Measurements from ENCODE around the gene ADM5. TPM values are rescaled to one million over a fixed set of nuclear protein-coding genes. Genes with fewer than 3 reads are reported as not detected.

The ADM5 gene
- total RNA-seq, 1 donor from 2014 or later: 0.49 TPM

DNA sequence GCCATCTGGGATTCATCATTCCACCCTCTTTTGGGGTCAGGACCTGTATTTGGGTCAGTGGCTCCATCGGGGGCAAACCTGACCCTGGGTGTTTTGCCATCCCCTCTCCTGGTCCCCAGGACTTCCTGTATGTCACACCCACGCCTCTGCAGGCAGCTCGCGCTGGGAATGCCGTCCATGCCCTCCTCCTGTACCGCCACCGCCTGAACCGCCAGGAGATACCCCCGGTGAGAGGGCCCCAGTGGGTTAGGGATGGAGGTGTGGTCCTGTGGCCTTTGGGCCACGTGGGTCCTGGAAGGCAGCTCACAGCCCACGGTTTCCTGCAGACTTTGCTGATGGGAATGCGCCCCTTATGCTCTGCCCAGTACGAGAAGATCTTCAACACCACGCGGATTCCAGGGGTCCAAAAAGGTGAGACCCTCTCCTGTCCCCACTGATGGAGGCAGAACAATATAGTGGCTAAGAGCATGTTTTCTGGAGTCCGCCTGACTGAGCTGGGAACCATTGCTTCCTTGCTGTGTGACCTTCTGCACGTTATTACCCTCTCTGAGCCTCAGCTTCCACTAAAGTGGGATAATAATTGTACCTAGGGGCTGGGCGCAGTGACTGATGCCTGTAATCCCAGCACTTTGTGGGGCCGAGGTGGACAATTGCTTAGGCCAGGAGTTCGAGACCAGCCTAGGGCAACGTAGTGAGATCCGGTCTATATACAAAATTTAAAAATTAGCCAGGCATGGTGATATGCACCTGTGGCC, 15.7 kb downstream of the ADM5 start:
- DNase-seq: no peak
- intact Hi-C loops (cut with micrococcal nuclease): no loop called here
- Histone ChIP-seq H3K27me3 (ENCODE audit: low read depth) (peaks cover 12% of the 10 kb centered on the region), H3K9me3 (replicated peaks) (no peaks in the 10 kb centered on the region), H3K27ac (replicated peaks) (no peak overlapping the region), H3K4me3 (no peak overlapping the region), H3K36me3 (no peaks in the 10 kb centered on the region), H3K4me1 (no peaks in the 10 kb centered on the region)
- TF ChIP-seq, protein P1, sequence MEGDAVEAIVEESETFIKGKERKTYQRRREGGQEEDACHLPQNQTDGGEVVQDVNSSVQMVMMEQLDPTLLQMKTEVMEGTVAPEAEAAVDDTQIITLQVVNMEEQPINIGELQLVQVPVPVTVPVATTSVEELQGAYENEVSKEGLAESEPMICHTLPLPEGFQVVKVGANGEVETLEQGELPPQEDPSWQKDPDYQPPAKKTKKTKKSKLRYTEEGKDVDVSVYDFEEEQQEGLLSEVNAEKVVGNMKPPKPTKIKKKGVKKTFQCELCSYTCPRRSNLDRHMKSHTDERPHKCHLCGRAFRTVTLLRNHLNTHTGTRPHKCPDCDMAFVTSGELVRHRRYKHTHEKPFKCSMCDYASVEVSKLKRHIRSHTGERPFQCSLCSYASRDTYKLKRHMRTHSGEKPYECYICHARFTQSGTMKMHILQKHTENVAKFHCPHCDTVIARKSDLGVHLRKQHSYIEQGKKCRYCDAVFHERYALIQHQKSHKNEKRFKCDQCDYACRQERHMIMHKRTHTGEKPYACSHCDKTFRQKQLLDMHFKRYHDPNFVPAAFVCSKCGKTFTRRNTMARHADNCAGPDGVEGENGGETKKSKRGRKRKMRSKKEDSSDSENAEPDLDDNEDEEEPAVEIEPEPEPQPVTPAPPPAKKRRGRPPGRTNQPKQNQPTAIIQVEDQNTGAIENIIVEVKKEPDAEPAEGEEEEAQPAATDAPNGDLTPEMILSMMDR (IDR thresholded peaks at IDR 0.05; ENCODE audit: borderline replicate concordance): no peak

GRCh38 chr19:49705919-49706318, 16.5 kb downstream of the ADM5 start:
- Histone ChIP-seq H3K4me1 (no peaks in the 10 kb centered on the region), H3K27me3 (ENCODE audit: low read depth) (peaks cover 6% of the 10 kb centered on the region), H3K9me3 (replicated peaks) (no peaks in the 10 kb centered on the region)

GRCh38 chr19:49710372-49710951, 21.1 kb downstream of the ADM5 start:
- no peak for DNase-seq
- no peaks in the 10 kb centered on the region for H3K36me3 ChIP-seq

More at GRCh38 chr19:49705919-49706318, 16.5 kb downstream of the ADM5 start:
- intact Hi-C loops (cut with micrococcal nuclease): no loop called here
- TF ChIP-seq, protein P1 (IDR thresholded peaks at IDR 0.05; ENCODE audit: borderline replicate concordance): no peak
- H3K36me3 ChIP-seq: no peaks in the 10 kb centered on the region
- no peak overlapping the region for H3K27ac ChIP-seq (replicated peaks)
- DNase-seq: no peak
- no peak overlapping the region for H3K4me3 ChIP-seq

GRCh38 chr19:49712397-49712859, 23.0 kb downstream of the ADM5 start:
- H3K36me3 ChIP-seq: no peaks in the 10 kb centered on the region
- intact Hi-C loops (cut with micrococcal nuclease): no loop called here
- no peaks in the 10 kb centered on the region for H3K27me3 ChIP-seq (ENCODE audit: low read depth)
- TF ChIP-seq, protein P1 (IDR thresholded peaks at IDR 0.05; ENCODE audit: borderline replicate concordance): no peak
- H3K4me3 ChIP-seq: peak overlapping the region; percentile 22
- H3K9me3 ChIP-seq (replicated peaks): no peaks in the 10 kb centered on the region
- peak; percentile 57 for DNase-seq
- no peak overlapping the region for H3K27ac ChIP-seq (replicated peaks)
- peaks cover 2% of the 10 kb centered on the region for H3K4me1 ChIP-seq

More at GRCh38 chr19:49710372-49710951, 21.1 kb downstream of the ADM5 start:
- Histone ChIP-seq H3K4me1 (no peaks in the 10 kb centered on the region), H3K27me3 (ENCODE audit: low read depth) (no peaks in the 10 kb centered on the region), H3K9me3 (replicated peaks) (no peaks in the 10 kb centered on the region), H3K27ac (replicated peaks) (no peak overlapping the region), H3K4me3 (no peak overlapping the region)
- TF ChIP-seq, protein P1 (IDR thresholded peaks at IDR 0.05; ENCODE audit: borderline replicate concordance): no peak
- intact Hi-C loops (cut with micrococcal nuclease): no loop called here

- Histone ChIP-seq H3K36me3 (no peaks in the 10 kb centered on the region), H3K4me1 (peaks cover 11% of the 10 kb centered on the region), H3K9me3 (replicated peaks) (no peaks in the 10 kb centered on the region), H3K27ac (replicated peaks) (no peak overlapping the region), H3K27me3 (ENCODE audit: low read depth) (no peaks in the 10 kb centered on the region), H3K4me3 (no peak overlapping the region)
- intact Hi-C loops (cut with micrococcal nuclease): no loop called here
- no peak for DNase-seq
- TF ChIP-seq, protein P1 (IDR thresholded peaks at IDR 0.05; ENCODE audit: borderline replicate concordance): no peak
Observed at GRCh38 chr19:49713236-49713845, 23.9 kb downstream of the ADM5 start.

Measured in left ventricle myocardium inferior (tissue), 1 donor.